Ammon's horn (tissue), 1 donor: ENCODE results near the gene SIAH3.

ENCODE experiments used
- DNase-seq: peaks from one replicate; pipeline ENCODE4 v3.0.0-alpha.2; 2016; ENCODE audit warnings: low spot score

The SIAH3 gene

GRCh38 chr13:45863709-45864590, 12.4 kb upstream of the SIAH3 start:
- peak; percentile 72 for DNase-seq

- no peak for DNase-seq
Observed at GRCh38 chr13:45861322-45861721, 9.8 kb upstream of the SIAH3 start.

- DNase-seq = no peak
Observed at GRCh38 chr13:45860240-45860639, 8.7 kb upstream of the SIAH3 start.

- no peak for DNase-seq
Observed at GRCh38 chr13:45859705-45860104, 8.2 kb upstream of the SIAH3 start.

- DNase-seq = no peak
Observed at GRCh38 chr13:45852494-45852893, 941 bp upstream of the SIAH3 start.

- no peak for DNase-seq
Observed at GRCh38 chr13:45851956-45852355, 403 bp upstream of the SIAH3 start.

- DNase-seq = no peak
Observed at GRCh38 chr13:45850027-45850613, 1.4 kb downstream of the SIAH3 start.

- DNase-seq = no peak
Observed at GRCh38 chr13:45849408-45849807, 2.1 kb downstream of the SIAH3 start.

GRCh38 chr13:45847554-45848224, 3.9 kb downstream of the SIAH3 start:
- DNase-seq = no peak

GRCh38 chr13:45846681-45847080, 4.9 kb downstream of the SIAH3 start:
- no peak for DNase-seq

- DNase-seq = peak; percentile 33
Observed at GRCh38 chr13:45838171-45838745, 13.3 kb downstream of the SIAH3 start.

GRCh38 chr13:45837111-45837510, 14.4 kb downstream of the SIAH3 start:
- no peak for DNase-seq

GRCh38 chr13:45834411-45834994, 17.1 kb downstream of the SIAH3 start:
- no peak for DNase-seq

- peak; percentile 28 for DNase-seq
Observed at GRCh38 chr13:45833663-45834375, 17.7 kb downstream of the SIAH3 start.

GRCh38 chr13:45833242-45833641, 18.3 kb downstream of the SIAH3 start:
- no peak for DNase-seq

- no peak for DNase-seq
Observed at GRCh38 chr13:45831851-45832250, 19.7 kb downstream of the SIAH3 start.

GRCh38 chr13:45830121-45830520, 21.4 kb downstream of the SIAH3 start:
- DNase-seq = no peak

GRCh38 chr13:45828256-45828968, 23.1 kb downstream of the SIAH3 start:
- no peak for DNase-seq

GRCh38 chr13:45827318-45827717, 24.2 kb downstream of the SIAH3 start:
- DNase-seq = no peak

- DNase-seq = no peak
Observed at GRCh38 chr13:45826731-45827130, 24.8 kb downstream of the SIAH3 start.

GRCh38 chr13:45825387-45825650, 26.2 kb downstream of the SIAH3 start:
- DNase-seq = no peak
